ENCODE results near the gene MRPL28.

- TF ChIP-seq CTCF (conservative IDR thresholded peaks at IDR 0.05) = no peak
- TF ChIP-seq ZFX (IDR thresholded peaks at IDR 0.05) = no peak
Measured at GRCh38 chr16:370443-370842, at the start of gene MRPL28.
